HepG2 (cell line): ENCODE measurements around the gene HS3ST5. TPM values are rescaled to one million over a fixed set of nuclear protein-coding genes. Genes with fewer than 3 reads are reported as not detected.

Experiments
- CC2D1A ChIP-seq: sonication (generic); formaldehyde crosslinking; IDR thresholded peaks from 2 replicates; pipeline ENCODE4 v1.8.1; 2023; ENCODE audit warnings: mild to moderate bottlenecking, missing genetic modification reagents
- EP300 ChIP-seq, 3 experiments: sonication (generic) in 1 of 3; formaldehyde crosslinking in 1 of 3; IDR thresholded peaks; 2 replicates each; pipeline versions ENCODE4 v1.5.1 to v1.6.1; 2011 to 2020; ENCODE audit warnings: low read depth in 2 of 3, low read length in 2 of 3, borderline replicate concordance in 1 of 3, improper control_type of control experiment in 1 of 3, mild to moderate bottlenecking in 1 of 3, missing genetic modification reagents in 1 of 3, moderate library complexity in 1 of 3
- IKZF1 ChIP-seq: fragments of 450-650 bp; IDR thresholded peaks from 2 replicates; pipeline ENCODE4 v1.7.1; 2016
- IRX3 ChIP-seq: sonication (generic); formaldehyde crosslinking; IDR thresholded peaks from 2 replicates; pipeline ENCODE4 v1.8.1; 2023; ENCODE audit warnings: mild to moderate bottlenecking, low read depth, missing genetic modification reagents, borderline replicate concordance
- KDM3A ChIP-seq: IDR thresholded peaks from 2 replicates; pipeline ENCODE4 v1.6.1; 2018; ENCODE audit warnings: low read depth, missing compliant biosample characterization
- MED1 ChIP-seq: sonication (generic); formaldehyde crosslinking; IDR thresholded peaks from 2 replicates; pipeline ENCODE4 v1.4.0; 2020; ENCODE audit warnings: missing genetic modification reagents
- SATB2 ChIP-seq: sonication (generic); formaldehyde crosslinking; IDR thresholded peaks from 2 replicates; pipeline ENCODE4 v1.5.0; 2020; ENCODE audit warnings: missing genetic modification reagents
- SP4 ChIP-seq: sonication (generic); formaldehyde crosslinking; IDR thresholded peaks from 2 replicates; pipeline ENCODE4 v1.8.1; 2023; ENCODE audit warnings: mild to moderate bottlenecking, missing genetic modification reagents
- TCF7L2 ChIP-seq: IDR thresholded peaks from 2 replicates; pipeline ENCODE4 v1.6.1; 2011; ENCODE audit warnings: mild to moderate bottlenecking, low read depth, low read length, moderate library complexity
- TOPORS ChIP-seq: sonication (generic); formaldehyde crosslinking; IDR thresholded peaks from 2 replicates; pipeline ENCODE4 v1.8.0; 2023; ENCODE audit warnings: mild to moderate bottlenecking, missing genetic modification reagents
- ZNF329 ChIP-seq: sonication (generic); formaldehyde crosslinking; IDR thresholded peaks from 2 replicates; pipeline ENCODE4 v1.9.0; 2021; ENCODE audit warnings: low read depth, mild to moderate bottlenecking, missing genetic modification reagents
- ZNF589 ChIP-seq: sonication (generic); formaldehyde crosslinking; conservative IDR thresholded peaks from 2 replicates; pipeline ENCODE4 v1.8.0; 2022; ENCODE audit warnings: mild to moderate bottlenecking, moderate library complexity, missing genetic modification reagents
- ZNF879 ChIP-seq: sonication (generic); formaldehyde crosslinking; IDR thresholded peaks from 2 replicates; pipeline ENCODE4 v1.8.1; 2023; ENCODE audit warnings: missing genetic modification reagents
- ZSCAN22 ChIP-seq: sonication (generic); formaldehyde crosslinking; IDR thresholded peaks from 2 replicates; pipeline ENCODE4 v1.4.0; 2020; ENCODE audit warnings: mild to moderate bottlenecking, missing genetic modification reagents
- polyA plus RNA-seq, 8 experiments: library from polyadenylated mRNA; depleted of rRNA in 3 of 8; stranded (reverse) in 7 of 8; unstranded in 1 of 8; fragments of >200 nt; fragmentation: Illumina TruSeq in 4 of 8; extraction: Trizol in 4 of 8; gene quantifications; 2 replicates each; pipeline versions ENCODE4 v1.2.1 to v1.2.3, GENCODE V29; 2011 to 2016; ENCODE audit warnings: low read depth in 4 of 8, missing spikeins in 1 of 8, mixed read lengths in 1 of 8; ENCODE audit not compliant: insufficient read depth in 1 of 8
- total RNA-seq, 5 experiments: library from RNA; depleted of rRNA; stranded (reverse); fragments of >200 nt; fragmentation: Illumina TruSeq; extraction: Trizol; gene quantifications; 2 replicates each; pipeline ENCODE4 v1.2.3, GENCODE V29; 2016; ENCODE audit warnings: low read depth in 1 of 5
- TF ChIP-seq, protein P1 (sequence below): sonication (generic); formaldehyde crosslinking; IDR thresholded peaks from 2 replicates; pipeline ENCODE4 v1.4.0; 2020; ENCODE audit warnings: missing genetic modification reagents, mild to moderate bottlenecking, borderline replicate concordance
- TF ChIP-seq, protein P2 (sequence below): sonication (generic); formaldehyde crosslinking; IDR thresholded peaks from 2 replicates; pipeline ENCODE4 v1.4.0; 2020; ENCODE audit warnings: mild to moderate bottlenecking, missing genetic modification reagents
- TF ChIP-seq, protein P3 (sequence below): sonication (generic); formaldehyde crosslinking; IDR thresholded peaks from 2 replicates; pipeline ENCODE4 v1.8.1; 2023; ENCODE audit warnings: missing genetic modification reagents, mild to moderate bottlenecking, borderline replicate concordance
- TF ChIP-seq, protein P4 (sequence below): sonication (generic); formaldehyde crosslinking; IDR thresholded peaks from 2 replicates; pipeline ENCODE4 v1.4.0; 2020; ENCODE audit warnings: missing genetic modification reagents, borderline replicate concordance
- TF ChIP-seq, protein P5 (sequence below): sonication (generic); formaldehyde crosslinking; IDR thresholded peaks from 2 replicates; pipeline ENCODE4 v1.8.1; 2023; ENCODE audit warnings: mild to moderate bottlenecking, inconsistent platforms, moderate library complexity, missing genetic modification reagents, borderline replicate concordance

The HS3ST5 gene
- total and polyA plus RNA-seq, 2 of the 13 experiments (the other 11 are each of a cell fraction or from before 2014, with no cell fraction given), result 1.1 to 1.6 TPM

DNA sequence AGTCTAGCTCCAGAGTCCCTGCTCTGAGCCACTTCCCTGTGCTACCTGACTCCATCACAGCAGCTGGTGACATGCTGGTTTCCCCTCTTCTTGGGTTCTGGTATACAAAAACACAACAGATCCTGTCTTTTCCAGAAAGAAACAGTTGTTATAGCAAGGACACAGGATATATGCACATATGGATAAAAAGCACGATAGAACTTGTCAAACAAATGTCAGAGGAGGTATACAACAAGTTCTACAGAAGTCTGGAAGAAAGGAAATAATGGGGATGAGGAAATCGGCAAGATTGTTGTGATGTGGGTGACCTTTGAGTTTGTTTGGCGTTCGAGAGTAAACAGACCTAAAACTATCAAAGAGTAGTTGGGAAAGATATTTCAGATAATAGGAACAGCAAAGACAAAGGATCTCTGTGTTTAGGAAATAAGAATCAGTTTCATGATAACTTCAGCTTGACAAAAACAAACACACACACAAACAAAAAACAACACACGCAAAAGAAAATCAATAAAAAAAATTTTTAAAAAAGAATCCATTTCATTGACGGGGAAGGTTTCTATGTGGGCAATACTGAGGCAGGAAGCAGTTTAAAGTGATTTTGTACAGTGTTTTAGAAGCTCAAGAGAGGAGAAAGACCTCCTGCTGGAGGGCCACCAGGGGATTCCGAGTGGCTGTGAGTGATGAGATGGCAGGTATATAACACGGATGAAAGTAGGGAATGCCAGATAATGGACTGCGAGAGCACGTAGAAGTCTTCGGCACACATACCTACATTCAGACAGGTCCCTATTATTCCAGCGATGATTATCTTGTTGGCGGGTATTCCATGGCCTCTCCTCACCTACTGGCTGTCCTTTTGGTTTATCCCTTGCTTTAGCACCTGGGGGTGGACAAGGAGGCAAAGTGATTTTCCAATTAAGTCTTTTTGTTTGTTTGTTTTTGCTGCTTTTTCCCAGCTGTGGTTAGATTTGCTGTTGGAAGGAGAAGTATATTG, 174.9 kb downstream of the HS3ST5 start (continued):
- TF ChIP-seq, protein P1, sequence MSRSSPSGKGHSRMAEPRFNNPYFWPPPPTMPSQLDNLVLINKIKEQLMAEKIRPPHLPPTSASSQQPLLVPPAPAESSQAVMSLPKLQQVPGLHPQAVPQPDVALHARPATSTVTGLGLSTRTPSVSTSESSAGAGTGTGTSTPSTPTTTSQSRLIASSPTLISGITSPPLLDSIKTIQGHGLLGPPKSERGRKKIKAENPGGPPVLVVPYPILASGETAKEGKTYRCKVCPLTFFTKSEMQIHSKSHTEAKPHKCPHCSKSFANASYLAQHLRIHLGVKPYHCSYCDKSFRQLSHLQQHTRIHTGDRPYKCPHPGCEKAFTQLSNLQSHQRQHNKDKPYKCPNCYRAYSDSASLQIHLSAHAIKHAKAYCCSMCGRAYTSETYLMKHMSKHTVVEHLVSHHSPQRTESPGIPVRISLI (CRISPR knock-in tag), result peak; percentile 71
- TF ChIP-seq, protein P2, sequence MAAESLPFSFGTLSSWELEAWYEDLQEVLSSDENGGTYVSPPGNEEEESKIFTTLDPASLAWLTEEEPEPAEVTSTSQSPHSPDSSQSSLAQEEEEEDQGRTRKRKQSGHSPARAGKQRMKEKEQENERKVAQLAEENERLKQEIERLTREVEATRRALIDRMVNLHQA (CRISPR knock-in tag), result no peak
- TF ChIP-seq, protein P3, sequence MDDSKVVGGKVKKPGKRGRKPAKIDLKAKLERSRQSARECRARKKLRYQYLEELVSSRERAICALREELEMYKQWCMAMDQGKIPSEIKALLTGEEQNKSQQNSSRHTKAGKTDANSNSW (CRISPR knock-in tag), result no peak
- TF ChIP-seq IRX3, result no peak
- TF ChIP-seq KDM3A (CRISPR knock-in tag), result no peak
- TF ChIP-seq IKZF1, result no peak
- peak; percentile 94 for TF ChIP-seq TCF7L2
- no peak for TF ChIP-seq ZNF329 (CRISPR knock-in tag)
- peak; percentile 79 to 99 for TF ChIP-seq EP300 (IDR thresholded peaks at IDR 0.05; ENCODE audit: low read depth in 2 of 2, low read length in 2 of 2)
- peak; percentile 99 for TF ChIP-seq EP300 (CRISPR knock-in tag; IDR thresholded peaks at IDR 0.05; ENCODE audit: borderline replicate concordance)
- TF ChIP-seq ZNF879 (CRISPR knock-in tag), result no peak
- peak; percentile 98 for TF ChIP-seq MED1
- TF ChIP-seq TOPORS (CRISPR knock-in tag), result no peak
- TF ChIP-seq SP4, result no peak
- TF ChIP-seq ZSCAN22, result no peak
- TF ChIP-seq, protein P4, sequence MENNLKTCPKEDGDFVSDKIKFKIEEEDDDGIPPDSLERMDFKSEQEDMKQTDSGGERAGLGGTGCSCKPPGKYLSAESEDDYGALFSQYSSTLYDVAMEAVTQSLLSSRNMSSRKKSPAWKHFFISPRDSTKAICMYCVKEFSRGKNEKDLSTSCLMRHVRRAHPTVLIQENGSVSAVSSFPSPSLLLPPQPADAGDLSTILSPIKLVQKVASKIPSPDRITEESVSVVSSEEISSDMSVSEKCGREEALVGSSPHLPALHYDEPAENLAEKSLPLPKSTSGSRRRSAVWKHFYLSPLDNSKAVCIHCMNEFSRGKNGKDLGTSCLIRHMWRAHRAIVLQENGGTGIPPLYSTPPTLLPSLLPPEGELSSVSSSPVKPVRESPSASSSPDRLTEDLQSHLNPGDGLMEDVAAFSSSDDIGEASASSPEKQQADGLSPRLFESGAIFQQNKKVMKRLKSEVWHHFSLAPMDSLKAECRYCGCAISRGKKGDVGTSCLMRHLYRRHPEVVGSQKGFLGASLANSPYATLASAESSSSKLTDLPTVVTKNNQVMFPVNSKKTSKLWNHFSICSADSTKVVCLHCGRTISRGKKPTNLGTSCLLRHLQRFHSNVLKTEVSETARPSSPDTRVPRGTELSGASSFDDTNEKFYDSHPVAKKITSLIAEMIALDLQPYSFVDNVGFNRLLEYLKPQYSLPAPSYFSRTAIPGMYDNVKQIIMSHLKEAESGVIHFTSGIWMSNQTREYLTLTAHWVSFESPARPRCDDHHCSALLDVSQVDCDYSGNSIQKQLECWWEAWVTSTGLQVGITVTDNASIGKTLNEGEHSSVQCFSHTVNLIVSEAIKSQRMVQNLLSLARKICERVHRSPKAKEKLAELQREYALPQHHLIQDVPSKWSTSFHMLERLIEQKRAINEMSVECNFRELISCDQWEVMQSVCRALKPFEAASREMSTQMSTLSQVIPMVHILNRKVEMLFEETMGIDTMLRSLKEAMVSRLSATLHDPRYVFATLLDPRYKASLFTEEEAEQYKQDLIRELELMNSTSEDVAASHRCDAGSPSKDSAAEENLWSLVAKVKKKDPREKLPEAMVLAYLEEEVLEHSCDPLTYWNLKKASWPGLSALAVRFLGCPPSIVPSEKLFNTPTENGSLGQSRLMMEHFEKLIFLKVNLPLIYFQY (CRISPR knock-in tag), result peak; percentile 20; the same call in 1 of the 2 replicates
- no peak for TF ChIP-seq SATB2 (CRISPR knock-in tag)
- no peak for TF ChIP-seq CC2D1A (CRISPR knock-in tag)
- TF ChIP-seq, protein P5, sequence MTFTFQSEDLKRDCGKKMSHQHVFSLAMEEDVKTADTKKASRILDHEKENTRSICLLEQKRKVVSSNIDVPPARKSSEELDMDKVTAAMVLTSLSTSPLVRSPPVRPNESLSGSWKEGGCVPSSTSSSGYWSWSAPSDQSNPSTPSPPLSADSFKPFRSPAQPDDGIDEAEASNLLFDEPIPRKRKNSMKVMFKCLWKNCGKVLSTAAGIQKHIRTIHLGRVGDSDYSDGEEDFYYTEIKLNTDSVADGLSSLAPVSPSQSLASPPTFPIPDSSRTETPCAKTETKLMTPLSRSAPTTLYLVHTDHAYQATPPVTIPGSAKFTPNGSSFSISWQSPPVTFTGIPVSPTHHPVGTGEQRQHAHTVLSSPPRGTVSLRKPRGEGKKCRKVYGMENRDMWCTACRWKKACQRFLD (CRISPR knock-in tag), result peak; percentile 25; the same call in 1 of the 2 replicates
- 0 out of 2 replicates have a peak, but pooled peaks have one; percentile 45 for TF ChIP-seq ZNF589 (CRISPR knock-in tag)
